HG03039 (cell line): Measurements from ENCODE around the gene PARK7.

ENCODE experiments used
- ATAC-seq: cut with Tn5 transposase; IDR thresholded peaks from one replicate; pipeline ENCODE4 v1.9.1; 2021; ENCODE audit warnings: mild to moderate bottlenecking, moderate library complexity; ENCODE audit not compliant: unreplicated experiment

PARK7 gene

GRCh38 chr1:8006037-8006963, 44.8 kb downstream of the PARK7 start:
- no peak for ATAC-seq

DNA sequence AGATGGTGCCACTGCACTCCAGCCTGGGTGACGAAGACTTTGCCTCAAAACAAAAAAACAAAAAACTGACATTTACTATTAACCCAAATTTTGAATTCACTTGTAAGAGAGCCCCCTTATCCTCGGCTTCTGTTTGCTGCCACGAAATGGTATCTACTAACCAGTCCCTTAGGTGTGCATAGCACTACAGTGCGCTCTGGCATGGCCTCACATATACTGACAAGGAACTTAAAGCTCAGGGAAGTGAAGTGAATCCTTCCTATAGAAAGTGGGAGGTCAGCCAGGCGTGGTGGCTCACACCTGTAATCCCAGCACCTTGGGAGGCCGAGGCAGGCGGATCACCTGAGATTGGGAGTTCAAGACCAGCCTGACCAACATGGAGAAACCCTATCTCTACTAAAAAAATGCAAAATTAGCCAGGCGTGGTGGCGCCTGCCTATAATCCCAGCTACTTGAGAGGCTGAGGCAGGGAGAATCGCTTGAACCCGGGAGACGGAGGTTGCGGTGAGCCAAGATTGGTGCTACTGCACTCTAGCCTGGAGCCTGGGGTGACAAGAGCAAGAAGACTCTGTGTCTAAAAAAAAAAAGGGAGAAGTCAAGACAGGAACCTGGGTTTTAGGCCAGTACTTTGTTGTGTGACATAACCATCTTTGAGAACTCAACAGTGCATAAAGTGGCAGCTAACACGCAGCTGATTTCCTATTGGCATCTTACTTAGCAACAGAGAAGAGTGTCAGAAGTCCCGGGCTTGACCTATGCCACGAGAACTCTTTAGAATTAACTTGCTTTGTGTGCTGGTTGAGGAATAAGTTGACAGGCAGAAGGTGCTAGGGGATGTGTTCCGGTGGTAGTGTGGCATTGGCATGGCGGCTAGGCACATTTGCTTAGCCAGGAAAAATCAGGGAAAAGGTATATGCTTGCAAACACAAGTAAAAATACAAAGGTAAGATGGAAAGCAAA, 47.8 kb downstream of the PARK7 start:
- ATAC-seq = no peak

- no peak for ATAC-seq
Measured at GRCh38 chr1:8010080-8010664, 48.7 kb downstream of the PARK7 start.

- ATAC-seq = no peak
Measured at GRCh38 chr1:8011016-8011415, 49.5 kb downstream of the PARK7 start.

DNA sequence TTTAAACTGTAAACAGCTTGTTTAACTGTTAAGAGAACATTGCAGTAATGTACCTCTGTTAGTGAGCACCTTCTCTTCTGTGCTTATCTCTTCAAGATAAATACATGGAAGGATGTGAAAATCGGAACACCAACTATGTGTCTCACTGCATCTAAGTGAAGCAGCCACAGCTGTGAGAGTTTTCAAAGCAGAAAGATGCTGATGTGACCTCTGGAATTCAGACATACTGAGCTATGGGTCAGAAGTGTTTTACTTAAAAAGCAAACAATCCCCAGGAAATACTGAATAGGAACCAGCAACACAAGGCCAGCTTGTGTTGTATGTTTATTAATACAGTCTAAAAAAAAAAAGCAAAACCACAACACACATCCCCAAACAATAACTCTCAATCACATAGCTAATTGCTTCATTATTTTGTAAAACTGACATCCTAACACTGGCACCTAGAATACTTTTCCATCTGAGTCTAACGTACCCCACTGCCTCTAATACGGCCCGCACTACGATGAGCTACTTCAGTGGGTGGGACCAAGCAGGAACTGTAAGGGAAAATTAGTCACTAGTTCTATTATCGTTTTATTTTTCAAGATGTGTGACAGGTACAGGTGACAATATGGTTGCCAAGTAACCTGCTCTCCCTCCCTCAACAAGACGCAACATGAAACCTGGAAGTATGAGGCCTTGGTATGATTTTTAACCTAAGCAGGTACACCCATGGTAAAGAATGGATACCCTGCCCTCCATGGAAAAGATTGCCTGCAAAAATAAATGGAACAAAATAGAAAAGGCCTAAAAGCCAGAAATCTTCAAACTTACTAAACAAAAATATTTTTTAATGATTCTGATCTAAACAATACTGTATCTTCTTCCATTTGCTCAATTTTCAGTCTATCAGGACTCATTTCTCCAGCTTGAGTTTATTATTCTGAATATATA, 50.7 kb downstream of the PARK7 start:
- ATAC-seq = no peak

- no peak for ATAC-seq
Measured at GRCh38 chr1:8012955-8013354, 51.4 kb downstream of the PARK7 start.

DNA sequence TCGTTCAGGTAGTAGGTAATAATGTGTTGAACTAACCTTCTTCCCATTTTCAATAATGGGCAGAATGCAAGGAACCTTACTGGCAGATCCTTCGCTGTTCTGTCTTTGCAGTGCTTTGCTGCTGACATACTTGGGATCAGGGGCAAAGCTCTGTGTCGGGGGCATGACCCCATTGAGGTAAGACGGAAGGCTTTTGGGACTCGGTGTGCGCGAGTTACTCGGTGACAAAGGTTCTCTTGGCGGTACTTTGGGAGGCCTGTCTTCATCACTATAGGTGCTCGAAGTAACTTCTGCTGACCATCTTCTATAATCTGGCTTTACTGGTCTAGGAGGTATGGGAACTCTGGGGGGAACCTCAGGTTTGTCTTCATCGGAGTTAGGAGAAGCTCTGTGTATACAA, 51.9 kb downstream of the PARK7 start:
- no peak for ATAC-seq

DNA sequence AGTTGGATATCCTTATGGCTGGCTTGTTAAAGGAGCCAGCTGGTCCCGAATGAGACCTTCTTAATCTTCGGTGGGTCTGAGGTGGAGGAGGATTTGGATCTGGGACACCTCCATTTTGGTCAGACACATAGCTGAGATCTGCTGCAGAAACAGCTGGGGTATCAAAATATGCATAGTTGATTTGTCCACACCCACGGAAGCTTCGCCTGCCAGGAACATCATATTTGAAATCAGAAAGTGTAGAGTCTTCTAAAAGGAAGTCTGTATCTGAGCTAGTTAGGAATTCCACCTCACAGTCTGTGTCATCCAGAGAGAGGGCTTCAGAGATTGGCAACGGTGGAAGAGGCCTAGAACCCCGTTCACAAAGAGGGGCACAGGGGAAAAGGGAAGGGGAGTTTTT, 52.3 kb downstream of the PARK7 start:
- ATAC-seq = no peak

GRCh38 chr1:8014381-8014988, 53.0 kb downstream of the PARK7 start:
- ATAC-seq = no peak

DNA sequence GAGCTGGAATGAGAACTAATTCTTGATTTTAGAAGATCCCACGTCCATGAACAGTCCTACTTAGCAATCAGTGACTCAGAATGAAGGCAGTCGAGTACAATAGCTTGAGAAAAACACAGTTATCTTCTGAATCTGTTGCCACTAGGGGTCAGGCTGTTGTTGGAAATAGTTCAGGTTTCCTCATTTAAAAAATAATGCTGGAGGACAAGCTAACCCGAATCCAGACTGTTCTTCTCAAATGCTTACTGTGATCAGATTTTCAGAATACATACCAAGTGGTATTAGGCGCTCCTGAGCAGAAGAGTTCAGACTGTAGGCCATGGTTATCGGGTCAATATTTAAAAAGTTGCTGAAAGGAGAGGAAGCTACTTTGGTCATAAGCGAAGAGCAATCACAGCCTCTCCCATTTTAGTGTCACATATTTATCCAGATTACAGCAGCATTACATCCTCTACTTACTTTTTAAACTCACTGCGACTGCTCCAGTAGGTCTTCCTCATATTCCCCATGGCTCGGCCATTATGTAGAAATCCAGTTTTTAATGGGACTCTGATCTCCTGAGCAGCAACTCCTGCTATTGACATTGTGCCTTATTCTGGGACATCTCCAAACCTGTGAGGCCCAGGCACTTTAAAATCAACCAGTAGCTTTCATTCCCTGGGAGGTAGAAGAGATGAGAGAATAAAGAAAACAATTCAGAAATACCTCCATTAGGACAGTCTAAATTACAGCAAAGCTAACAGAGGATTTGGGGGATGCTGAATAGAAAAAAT, 53.7 kb downstream of the PARK7 start:
- no peak for ATAC-seq

- ATAC-seq = no peak
Measured at GRCh38 chr1:8015809-8016165, 54.3 kb downstream of the PARK7 start.

- ATAC-seq = no peak
Measured at GRCh38 chr1:8016210-8016894, 54.8 kb downstream of the PARK7 start.

DNA sequence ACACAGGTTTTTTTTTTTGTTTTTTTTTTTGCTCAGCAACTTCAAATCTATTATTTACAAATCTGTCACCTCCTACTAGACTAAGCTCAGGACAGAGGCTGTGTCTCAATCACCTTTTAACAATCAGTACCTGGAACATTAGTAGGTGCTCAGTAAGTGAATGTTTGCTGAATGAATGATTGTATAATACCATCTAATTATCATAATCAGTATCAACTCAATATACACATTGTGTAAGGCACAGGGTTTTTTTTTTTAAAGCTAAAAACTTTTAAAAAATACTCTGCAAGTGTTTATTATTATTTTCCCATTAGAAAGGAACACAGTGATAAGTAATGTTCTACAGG, 55.4 kb downstream of the PARK7 start:
- ATAC-seq = no peak

DNA sequence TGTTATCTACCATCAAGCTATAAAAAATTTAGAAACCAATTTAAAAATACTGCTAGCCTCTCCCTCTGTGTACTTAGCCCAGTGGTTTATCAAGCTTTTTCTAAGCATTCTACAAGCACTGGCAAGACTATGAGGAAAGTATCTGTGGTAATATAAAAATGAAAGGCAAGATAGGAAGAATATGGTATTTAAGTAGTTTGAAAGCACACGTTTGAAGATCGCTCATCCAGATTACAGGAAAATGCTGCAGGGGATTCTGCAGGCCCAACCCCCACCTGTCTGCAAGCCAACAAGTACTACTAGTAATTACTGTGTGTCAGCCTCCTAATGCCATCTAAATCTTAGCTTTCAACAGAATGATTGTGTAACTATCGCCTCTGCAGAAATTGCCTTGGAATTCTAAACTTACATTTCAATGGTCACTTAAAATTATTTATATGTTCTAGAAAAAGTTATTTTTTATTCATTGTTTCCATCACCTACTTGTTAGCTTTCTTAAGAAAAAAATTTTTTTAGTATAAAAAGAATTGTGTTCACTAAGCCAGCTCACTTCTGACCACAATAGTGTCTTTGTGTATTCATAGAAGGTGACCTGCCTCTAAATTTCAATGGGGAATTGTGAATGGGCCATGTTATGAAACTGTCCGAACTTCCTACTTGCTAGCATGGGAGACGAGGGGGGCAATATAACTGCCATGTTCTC, 56.1 kb downstream of the PARK7 start:
- no peak for ATAC-seq

DNA sequence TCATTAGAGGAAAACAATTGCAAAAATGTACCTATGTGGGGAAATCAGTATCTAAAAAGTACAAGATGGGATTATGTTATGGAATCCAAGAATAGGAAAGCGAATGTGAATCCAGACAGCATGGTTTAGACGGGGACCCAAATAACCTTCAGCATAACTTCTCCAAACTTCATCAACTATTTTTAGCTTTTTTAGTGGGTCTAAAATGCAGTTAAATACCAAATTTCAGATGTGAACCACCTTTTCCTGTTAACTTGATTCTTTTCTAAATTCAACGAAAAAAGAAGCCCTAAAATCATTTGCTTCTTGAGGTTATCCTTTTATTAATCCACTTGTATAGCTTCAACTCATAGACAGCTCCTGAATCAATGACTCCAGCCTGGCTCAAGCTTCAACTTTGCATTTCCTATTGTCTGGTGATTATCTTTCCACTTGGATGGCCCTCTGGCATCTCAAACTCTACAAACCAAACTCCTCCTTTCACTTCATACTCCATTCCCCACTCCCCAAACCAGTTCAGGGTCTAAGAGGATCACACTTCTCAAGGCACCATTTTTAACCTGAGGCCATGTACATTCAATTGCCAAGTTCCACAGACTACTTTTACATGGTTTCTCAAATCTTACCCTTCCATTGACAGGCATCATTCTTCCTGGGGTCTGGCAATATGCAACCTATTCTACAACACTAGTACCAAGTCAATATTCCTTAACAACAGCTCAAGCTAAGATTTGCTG, 57.1 kb downstream of the PARK7 start:
- ATAC-seq = no peak

DNA sequence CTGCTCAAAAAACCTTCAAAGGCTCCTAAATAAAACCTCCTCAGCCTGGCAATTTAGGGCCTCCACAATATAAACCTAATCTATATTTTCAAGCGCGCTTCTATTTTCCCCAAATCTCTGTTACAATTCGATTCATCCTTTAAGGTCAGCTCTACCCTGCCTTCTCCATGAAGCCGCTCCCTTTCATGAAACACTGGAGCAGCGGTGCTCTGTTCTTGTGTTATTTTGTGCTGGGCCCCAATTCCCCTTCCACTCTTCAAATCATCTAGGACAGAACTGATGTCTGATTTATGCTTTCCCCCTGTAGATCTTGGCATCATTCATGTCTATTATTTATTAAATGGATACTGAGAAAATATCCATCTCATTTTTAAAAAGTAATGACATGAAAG, 57.7 kb downstream of the PARK7 start:
- ATAC-seq = no peak

- no peak for ATAC-seq
Measured at GRCh38 chr1:8020032-8020431, 58.5 kb downstream of the PARK7 start.
